Transverse colon (tissue), 4 donors: ENCODE data around the gene ERICH6B.

Experiments used
- CTCF ChIP-seq, 5 experiments: fragments of 200-600 bp in 3 of 5; fragments of 450-650 bp in 2 of 5; sonication (generic) in 3 of 5; IDR thresholded peaks; 1 replicate in 2 of 5; 2 replicates in 3 of 5; pipeline ENCODE4 v1.5.1; 2016 to 2017; ENCODE audit warnings: antibody characterized with exemption in 5 of 5, inconsistent platforms in 3 of 5, mild to moderate bottlenecking in 2 of 5, moderate library complexity in 1 of 5
- POLR2A ChIP-seq: fragments of 450-650 bp; IDR thresholded peaks from one replicate; pipeline ENCODE4 v1.6.1; 2016; ENCODE audit warnings: antibody characterized with exemption, mild to moderate bottlenecking, moderate library complexity
- POLR2AphosphoS5 ChIP-seq, 3 donors: sonication (generic); formaldehyde crosslinking; IDR thresholded peaks; one replicate each; pipeline ENCODE4 v1.6.1; 2016; ENCODE audit warnings: antibody characterized with exemption in 3 of 3

- no peak for TF ChIP-seq POLR2A
- no peak for TF ChIP-seq POLR2AphosphoS5 (IDR thresholded peaks at IDR 0.05)
- no peak for TF ChIP-seq CTCF (IDR thresholded peaks at IDR 0.05)
Measured at GRCh38 chr13:45519493-45519892, 96.0 kb downstream of the ERICH6B start.
